Stimulated activated CD8-positive, alpha-beta memory T cell treated with anti-CD3 and anti-CD28 coated beads, Interleukin-15, amount 100 ng/mL, for 48 hours (primary cell): Measurements from ENCODE around the gene FNDC5.

ENCODE experiments used
- DNase-seq, 2 donors: peaks; one replicate each; pipeline ENCODE4 v3.0.0-alpha.2; 2020; ENCODE audit warnings: low read depth in 2 of 2

Gene FNDC5

DNA sequence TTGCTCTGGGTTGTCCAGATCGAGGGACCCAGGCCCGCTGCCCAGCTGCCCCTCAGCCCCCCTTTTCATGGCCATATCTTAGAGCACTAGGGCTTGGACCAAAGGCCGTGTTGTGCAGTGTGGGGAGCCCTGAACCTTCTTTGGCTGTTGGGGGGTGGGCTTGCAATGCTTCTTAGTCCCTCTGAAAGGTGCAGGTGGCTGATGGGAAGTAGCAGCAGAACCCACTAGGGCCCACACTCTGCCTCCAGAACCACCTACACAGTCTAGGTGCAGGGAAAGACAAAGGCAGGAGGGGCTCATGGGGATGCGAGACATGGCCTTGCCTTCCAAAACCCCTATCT is 13.3 kb upstream of the FNDC5 start:
- DNase-seq: no peak

DNA sequence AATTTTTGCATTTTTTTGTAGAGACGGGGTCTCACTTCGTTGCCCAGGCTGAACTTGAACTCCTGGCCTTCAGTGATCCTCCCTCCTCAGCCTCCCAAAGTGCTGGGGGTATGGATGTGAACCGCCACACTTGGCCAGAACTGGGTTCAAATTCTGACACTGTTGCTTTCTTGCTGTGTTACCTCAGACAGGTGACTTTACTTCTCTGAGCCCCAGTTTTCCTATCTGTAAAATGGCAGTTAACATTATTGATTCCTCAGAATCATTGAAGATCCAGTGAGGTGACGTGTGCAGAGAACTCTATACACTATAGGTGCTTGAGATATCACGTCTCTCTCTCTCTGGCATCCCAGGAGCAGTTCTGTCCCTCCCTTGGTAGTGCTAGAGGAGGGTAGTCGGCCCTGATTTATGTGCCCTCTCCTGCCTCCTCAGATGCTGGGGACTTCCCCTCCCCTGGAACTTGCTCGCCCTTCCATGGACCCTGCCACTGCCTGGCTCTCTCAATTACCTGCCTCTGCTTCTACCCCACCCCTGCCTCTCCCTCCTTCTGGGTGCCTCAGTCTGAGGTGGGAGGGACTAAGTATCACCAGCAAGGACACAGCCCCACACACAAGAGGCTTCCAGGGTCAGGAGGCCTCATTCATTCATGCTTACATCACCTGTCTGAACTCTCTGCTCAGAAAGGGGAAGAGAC is 12.8 kb upstream of the FNDC5 start:
- DNase-seq: no peak

GRCh38 chr1:32881871-32882850 is 11.4 kb upstream of the FNDC5 start:
- no peak for DNase-seq

- no peak for DNase-seq
These were observed 10.6 kb upstream of the FNDC5 start for GRCh38 chr1:32881291-32881690.

DNA sequence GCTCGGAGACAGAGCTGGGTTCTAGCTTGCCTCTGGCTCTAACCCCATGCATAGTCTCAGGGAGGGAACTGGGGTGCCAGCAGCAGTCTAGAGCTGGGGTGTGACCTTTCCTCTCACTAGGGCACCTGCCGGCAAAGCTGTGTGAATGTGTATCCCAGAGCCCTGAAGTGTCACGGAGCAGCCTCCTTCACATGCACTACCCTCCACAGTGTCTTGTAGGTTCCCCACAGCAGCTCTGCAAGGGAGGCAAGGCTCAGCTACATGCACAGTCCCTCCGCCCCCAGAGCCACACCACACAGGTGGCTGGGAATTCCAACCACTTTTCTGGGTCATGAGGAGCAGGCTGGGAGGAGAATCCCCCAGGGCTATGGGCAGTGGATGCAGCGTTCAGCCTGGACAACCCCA is 7.9 kb upstream of the FNDC5 start:
- no peak for DNase-seq

DNA sequence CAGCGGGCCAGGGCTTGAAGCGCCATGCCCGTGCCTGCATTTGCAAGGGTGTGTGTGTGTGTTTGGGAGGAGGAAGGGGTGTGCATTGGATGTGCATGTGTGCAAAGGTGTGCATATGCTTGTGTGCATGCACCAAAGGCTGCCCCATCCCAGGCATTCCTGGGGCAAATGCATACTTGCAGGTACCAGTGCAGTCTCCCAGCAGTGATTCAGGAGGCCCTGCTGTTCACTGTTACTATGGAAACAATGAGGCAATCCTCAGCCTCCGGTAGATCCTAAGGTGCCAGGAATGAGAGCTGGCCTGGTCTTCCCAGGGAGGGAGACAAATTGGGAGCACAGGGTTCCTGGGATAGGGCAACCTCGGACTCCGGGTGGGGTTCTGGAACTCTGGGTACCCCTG is 7.5 kb upstream of the FNDC5 start:
- DNase-seq: no peak

GRCh38 chr1:32877211-32878110 is 6.7 kb upstream of the FNDC5 start:
- DNase-seq: no peak

GRCh38 chr1:32876341-32877210 is 5.9 kb upstream of the FNDC5 start:
- DNase-seq: peak in 1 of 2 donors; percentile 50

DNA sequence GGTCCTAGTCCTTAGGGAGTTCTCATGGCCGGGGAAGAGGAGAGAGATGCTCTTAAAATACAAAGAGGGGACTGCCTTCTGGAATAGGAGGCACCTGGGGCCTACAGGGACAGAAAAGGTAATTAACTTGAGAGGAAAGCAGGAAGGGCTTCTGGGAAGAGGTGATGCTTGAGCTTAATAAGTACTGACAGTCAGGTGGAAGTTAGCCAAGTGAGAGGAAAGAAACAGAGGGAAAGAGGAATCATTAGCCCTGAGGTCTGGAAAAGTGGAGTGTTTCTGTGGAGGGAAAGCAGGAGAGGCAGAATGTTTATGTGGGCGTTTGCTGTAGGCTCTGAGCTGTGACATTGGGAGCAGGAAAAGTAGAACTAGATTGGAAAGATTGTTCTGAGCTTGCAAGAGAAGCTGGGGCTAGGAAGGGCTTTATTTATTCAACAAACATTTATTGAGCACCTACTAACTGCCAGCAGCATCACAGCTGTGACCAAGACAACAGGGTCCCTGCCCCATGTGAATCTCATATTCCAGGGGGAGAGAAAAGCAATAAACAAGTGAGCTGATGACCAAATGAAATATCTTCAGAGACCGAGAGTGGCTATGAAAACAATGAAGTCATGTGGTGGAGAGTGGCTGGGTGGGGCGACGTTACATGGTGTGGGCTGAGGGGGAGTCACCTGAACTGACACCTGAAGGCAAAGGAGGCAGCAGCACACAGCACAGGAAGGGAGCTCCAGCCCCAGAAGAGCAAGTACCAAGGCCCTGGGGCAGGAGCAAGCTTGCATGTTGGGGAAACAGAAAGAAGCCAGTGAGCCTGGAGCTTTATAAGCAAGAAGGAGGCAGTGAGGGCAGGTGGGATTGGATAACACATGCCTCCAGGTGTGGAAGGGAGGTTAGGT is 4.4 kb upstream of the FNDC5 start:
- DNase-seq: no peak

DNA sequence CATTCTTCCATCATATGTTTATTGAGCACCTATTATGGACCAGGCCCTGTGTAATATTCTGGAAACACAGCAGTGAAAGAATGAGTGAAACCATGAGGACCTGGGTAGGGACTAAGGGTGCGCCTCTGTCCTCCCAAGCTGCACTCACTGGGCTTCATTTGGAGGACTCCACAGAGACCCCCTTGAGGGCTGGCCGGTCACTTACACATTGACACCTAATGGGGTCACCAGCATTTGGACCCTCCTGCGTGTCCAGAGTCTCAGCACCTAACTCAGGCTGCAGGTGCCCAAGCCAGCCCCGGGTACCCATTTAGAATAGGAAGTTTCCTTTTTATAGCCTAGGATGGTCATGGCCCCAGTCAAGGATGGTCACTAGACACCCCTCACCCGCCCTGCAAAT is 2.8 kb upstream of the FNDC5 start:
- DNase-seq: no peak

DNA sequence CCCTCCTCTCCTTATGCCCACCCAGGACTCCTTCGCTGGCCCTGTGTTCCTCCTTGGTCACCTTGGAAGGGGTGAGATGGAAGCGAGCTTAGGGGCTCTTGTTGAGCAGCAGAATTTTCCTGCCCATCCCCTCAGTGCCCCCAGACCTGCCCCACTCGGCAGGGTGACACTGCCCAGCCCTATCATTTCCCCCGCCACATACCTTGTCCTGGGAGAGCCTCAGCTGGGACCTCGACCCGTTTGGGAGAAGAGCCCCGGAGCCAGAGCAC is 1.4 kb upstream of the FNDC5 start:
- no peak for DNase-seq

DNA sequence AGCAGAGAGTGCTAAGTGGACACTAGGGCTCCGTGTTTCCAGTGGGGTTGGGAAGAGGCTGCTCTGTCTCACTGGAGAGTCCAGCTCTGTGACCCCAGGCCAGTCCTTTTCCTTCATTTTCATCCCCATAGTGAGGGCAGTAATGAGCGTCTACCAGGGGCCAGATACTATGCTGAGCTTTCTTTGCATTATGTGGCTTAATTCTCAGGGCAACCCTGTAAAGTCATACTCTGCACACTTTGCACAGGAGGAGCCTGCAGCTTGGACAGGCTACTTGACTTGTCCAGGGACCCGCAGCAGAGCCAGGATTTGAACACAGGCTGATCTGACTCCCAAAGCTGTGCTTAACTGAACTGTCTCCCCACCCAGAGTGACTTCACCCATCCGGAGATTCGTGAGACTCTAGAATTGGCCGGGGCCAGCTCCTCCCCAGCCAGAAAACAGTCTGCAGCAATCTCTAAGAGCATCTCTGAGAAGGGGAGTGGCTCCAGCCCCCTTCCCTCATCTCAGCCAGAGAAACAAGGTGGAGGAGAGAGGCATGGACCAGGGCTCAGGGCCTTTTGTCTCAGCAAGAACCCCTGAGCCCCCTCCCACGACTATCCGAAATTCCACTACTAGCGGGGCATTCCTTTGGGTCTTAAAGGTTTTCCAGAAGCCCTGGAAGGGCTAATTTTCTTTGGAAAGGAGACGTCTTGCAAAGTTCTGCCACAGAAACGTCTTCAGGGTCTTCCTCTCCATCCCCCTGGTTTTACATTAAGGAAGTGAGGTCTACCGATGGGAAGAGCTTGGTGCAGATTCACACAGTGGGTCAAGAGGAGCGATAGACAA is 866 bp upstream of the FNDC5 start:
- DNase-seq: no peak

DNA sequence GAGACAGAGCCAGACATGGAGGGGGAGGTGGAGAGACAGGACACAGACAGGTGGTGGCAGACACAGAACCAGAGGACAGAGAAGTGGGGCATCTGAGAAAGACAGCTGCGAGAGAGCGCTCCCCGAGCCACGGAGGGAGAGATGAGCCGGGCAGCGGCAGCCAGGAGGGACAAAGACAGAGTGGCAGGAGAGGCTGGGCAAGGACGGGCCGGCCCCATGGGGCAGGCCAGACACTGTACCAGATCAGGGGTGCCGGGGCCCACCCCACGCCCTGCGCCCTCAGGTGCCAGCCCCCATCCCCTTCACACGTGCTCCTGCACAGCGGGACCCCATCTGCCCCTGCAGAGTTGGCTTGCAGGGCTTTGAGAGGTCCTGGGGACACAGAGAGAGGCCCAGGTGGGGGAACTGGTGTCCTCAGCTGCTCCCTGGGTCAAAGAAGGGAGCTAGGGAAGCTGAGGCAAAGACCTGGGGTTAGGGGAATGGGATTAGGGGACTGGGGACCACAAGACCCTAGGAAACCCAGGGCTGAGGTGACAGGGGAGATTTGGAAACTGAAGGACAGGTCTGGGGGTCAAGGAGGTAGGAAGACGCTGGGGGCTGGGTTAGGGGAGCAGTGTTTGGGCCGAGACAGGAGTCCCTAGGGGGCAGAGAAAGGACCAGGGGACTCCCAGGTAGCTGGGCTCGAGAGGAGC is 643 bp downstream of the FNDC5 start:
- DNase-seq: no peak

GRCh38 chr1:32868806-32869455 is 1.8 kb downstream of the FNDC5 start:
- no peak for DNase-seq

- DNase-seq: no peak
These were observed 2.6 kb downstream of the FNDC5 start for GRCh38 chr1:32868085-32868484.

GRCh38 chr1:32867671-32868070 is 3.0 kb downstream of the FNDC5 start:
- no peak for DNase-seq

GRCh38 chr1:32867151-32867550 is 3.6 kb downstream of the FNDC5 start:
- DNase-seq: no peak

DNA sequence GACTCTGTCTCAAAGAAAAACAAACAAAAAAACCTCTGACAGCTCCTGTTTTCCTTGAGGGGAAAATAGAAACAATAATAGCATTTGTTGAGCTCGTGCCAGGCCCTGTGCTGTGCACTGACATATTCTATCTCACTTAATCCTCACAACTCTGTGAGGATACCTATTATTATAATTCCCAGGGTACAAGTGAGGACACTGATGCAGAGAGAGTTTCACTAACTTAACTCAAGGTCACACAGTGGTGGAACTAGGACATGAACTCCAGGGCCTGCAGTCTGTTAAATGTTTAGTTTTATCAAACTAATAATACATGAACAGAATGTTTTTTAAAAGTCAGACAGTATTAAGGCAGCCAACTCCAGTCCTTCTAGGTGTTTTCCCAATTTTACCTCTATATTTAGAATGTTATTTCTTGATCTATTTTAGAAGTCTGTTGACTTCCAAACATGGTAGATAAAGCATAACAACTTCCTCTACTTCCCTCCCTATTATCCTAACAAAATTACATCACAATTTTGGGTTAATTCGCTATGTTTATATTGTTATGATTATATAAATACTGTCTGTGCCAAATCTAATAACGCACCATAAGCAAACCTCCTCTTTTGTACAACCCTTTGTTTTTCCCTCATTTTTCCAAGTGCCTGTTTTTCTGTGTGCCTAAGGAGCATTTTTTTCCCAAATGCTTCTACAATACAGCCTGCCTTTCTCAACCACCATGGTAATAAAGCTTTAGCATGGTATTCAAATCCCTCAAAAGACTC is 4.9 kb downstream of the FNDC5 start:
- no peak for DNase-seq
